ENCODE measurements around the gene PNISR.
A peak's percentile ranks its signal among the peaks of the same experiment; 100 is the strongest.

PNISR gene

DNA sequence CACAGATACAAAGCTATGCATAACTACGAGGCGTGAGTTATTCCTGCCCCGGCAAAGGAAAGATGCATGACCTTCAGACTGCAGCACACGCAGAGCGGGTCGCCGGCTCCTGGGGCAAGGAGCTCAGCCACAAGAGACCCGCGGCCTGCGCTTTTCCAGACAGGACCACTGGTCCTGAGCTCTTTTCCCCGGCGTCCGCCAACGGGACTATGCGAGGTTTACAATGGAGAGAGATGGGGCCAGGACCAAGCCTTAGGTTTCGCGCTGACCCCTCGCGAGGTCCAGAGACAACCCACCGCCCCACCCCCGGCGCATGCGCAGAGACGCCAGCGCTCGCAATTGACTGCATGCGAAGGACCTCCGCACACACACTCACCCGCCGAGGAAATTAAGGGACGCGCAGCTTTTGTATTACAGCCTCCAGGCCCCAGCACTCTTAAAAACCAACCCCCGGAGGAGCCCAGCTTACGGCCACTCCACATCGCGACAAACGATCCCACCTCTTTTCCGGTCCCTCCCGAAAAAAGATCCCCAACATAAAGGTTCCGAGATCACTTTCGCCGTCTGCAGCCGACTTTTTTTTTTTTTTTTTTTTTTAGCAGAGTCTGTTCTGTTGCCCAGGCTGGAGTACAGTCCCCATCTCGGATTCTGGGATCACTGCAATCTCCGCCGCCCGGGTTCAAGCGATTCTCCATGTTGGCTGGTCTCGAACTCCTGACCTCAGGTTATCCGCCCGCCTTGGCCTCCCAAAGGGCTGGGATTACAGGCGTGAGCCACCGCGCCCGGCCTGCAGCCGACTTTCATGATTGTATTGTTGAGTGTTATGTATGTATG lies 31.2 kb downstream of the PNISR start, which contains the start of gene COQ3:
Gene COQ3, minus strand, starts transcription at position 498 of the 834 bp plus-strand sequence. Its CDS starts 16 bp downstream, at position 482.
- TF ChIP-seq, protein P1, sequence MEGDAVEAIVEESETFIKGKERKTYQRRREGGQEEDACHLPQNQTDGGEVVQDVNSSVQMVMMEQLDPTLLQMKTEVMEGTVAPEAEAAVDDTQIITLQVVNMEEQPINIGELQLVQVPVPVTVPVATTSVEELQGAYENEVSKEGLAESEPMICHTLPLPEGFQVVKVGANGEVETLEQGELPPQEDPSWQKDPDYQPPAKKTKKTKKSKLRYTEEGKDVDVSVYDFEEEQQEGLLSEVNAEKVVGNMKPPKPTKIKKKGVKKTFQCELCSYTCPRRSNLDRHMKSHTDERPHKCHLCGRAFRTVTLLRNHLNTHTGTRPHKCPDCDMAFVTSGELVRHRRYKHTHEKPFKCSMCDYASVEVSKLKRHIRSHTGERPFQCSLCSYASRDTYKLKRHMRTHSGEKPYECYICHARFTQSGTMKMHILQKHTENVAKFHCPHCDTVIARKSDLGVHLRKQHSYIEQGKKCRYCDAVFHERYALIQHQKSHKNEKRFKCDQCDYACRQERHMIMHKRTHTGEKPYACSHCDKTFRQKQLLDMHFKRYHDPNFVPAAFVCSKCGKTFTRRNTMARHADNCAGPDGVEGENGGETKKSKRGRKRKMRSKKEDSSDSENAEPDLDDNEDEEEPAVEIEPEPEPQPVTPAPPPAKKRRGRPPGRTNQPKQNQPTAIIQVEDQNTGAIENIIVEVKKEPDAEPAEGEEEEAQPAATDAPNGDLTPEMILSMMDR (IDR thresholded peaks at IDR 0.05; ENCODE audit: control extremely low read depth, extremely low read depth, low read depth, missing control alignments): no peak
- peak; percentile 90 for DNase-seq (ENCODE audit: extremely low spot score)
- ChIA-PET CTCF (interaction anchor here (1.0 to 4.6 kb wide), 12 partner anchors 9 to 64 kb away, joined by 3 to 27 read pairs (median 6); no protein-coding TSS in a partner anchor), POLR2A (interaction anchor here (0.7 to 1.0 kb wide), 3 partner anchors 9 to 335 kb away, joined by 3 to 9 read pairs (median 3); no protein-coding TSS in a partner anchor)

DNA sequence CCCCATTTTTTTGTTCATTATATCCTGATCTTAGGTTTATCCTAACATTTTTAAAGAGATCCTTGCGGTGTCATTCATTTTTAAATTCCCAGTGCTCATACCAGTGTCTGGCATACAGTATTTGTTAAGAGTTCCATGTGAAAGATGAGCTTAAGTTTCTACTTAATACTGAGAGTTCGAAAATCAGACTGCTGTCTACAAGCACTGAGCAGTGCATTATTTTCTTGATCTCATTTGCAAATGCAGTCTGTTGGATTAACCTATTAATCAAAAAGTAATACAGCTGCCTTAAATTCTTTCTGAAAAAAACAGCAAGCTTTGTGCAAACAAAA lies 31.8 kb downstream of the PNISR start:
- POLR2A ChIA-PET: interaction anchor here (0.7 to 1.0 kb wide), 3 partner anchors 9 to 335 kb away, joined by 3 to 9 read pairs (median 3); no protein-coding TSS in a partner anchor

DNA sequence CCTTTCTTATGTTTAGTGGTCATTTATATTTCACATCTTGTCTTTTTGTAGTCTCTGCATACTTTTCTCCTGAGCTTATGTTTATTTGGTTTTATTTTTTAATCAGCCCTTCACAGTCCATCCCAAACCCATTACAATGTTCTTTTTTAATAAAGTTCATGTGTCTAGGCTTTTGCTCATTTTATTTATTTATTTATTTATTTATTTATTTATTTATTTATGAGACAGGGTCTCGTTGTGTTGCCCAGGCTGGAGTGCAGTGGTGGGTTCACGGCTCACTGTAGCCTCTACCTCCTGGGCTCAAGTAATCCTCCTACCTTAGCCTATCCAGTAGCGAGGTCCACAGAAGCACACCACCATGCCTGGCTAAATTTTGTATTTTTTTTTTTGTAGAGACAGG lies 34.2 kb downstream of the PNISR start:
- ChIA-PET CTCF (interaction anchor here (1.0 to 1.2 kb wide), 2 partner anchors 10 to 60 kb away, joined by 3 to 5 read pairs; no protein-coding TSS in a partner anchor), POLR2A (no interaction called here)
- DNase-seq (ENCODE audit: extremely low spot score): no peak
- TF ChIP-seq, protein P1 (IDR thresholded peaks at IDR 0.05; ENCODE audit: control extremely low read depth, extremely low read depth, low read depth, missing control alignments): no peak

More for the DNA sequence above, 31.8 kb downstream of the PNISR start:
- TF ChIP-seq, protein P1 (IDR thresholded peaks at IDR 0.05; ENCODE audit: control extremely low read depth, extremely low read depth, low read depth, missing control alignments): no peak
- DNase-seq (ENCODE audit: extremely low spot score): peak; percentile 8
- CTCF ChIA-PET: interaction anchor here (1.0 to 4.6 kb wide), 11 partner anchors 10 to 63 kb away, joined by 3 to 27 read pairs (median 7); no protein-coding TSS in a partner anchor

DNA sequence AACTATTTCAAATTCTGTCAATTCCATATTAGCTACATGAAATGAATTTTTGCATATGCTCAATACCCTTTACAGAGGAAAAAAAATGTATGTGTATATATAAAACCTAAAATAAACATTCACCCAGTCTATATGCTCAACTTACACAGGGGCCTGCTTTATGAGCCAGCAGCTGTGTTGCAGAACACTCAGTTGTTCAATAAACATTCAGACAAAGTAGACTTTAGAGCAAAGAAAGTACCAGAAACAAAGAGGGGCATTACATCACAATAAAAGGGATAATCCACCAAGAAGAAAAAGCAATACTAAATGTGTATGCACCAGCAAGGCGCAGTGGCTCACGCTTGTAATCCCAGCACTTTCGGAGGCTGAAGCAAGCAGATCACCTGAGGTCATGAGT lies 40.6 kb downstream of the PNISR start:
- ChIA-PET CTCF (interaction anchor here (2.0 kb wide), 1 partner anchor 9 kb away, joined by 9 read pairs; the partner anchor contains the start of gene COQ3), POLR2A (no interaction called here)
- no peak for DNase-seq (ENCODE audit: extremely low spot score)
- TF ChIP-seq, protein P1 (IDR thresholded peaks at IDR 0.05; ENCODE audit: control extremely low read depth, extremely low read depth, low read depth, missing control alignments): no peak

DNA sequence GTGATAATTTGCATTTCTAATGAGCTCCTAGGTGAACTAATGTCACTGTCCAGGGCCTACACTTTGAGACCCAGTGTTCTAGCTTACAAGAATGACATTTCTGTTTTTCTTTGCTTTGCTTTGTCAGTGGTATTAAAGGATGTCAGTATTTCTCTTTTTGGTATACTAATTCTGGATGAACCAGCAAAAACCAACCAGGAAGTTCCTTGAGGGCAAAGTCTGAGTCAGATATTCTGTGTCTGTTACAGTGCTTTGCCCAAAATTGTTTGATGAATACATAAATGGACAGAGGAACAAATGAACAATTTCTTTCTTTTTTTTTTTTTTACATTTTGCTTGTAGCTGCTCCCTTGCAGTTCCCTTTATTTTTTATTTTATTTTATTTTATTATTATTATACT lies 46.5 kb downstream of the PNISR start:
- DNase-seq (ENCODE audit: extremely low spot score): no peak
- ChIA-PET CTCF (interaction anchor here (1.9 kb wide), 1 partner anchor 48 kb away, joined by 5 read pairs; no protein-coding TSS in a partner anchor), POLR2A (interaction anchor here (0.6 kb wide), 1 partner anchor 40 kb away, joined by 4 read pairs; no protein-coding TSS in a partner anchor)
- TF ChIP-seq, protein P1 (IDR thresholded peaks at IDR 0.05; ENCODE audit: control extremely low read depth, extremely low read depth, low read depth, missing control alignments): no peak

DNA sequence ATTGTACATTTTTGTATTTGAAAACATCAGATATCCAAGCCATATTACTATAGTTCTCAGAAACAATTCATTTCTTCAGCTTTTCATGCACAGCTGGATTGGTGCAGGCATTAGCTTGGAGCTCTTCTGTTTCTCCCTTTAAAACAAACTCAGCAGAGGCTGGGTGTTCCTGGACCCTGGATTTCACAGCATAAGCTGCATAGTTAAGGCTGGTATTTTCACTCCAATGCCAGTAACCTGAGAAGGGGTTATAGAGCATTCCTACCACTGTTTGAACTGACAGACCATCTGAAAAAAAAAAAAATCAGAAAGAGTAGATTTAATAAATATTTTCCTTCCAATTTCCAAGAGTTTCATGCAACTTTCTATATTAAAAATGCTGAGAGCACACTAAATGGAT lies 55.6 kb downstream of the PNISR start:
- TF ChIP-seq, protein P1 (IDR thresholded peaks at IDR 0.05; ENCODE audit: control extremely low read depth, extremely low read depth, low read depth, missing control alignments): no peak
- no peak for DNase-seq (ENCODE audit: extremely low spot score)
- ChIA-PET POLR2A (no interaction called here), CTCF (interaction anchor here (0.9 to 1.9 kb wide), 7 partner anchors 8 to 44 kb away, joined by 3 to 6 read pairs (median 4); no protein-coding TSS in a partner anchor)
